HepG2 (cell line): Measurements from ENCODE around the gene PIGV. TPM values are rescaled to one million over a fixed set of nuclear protein-coding genes. Genes with fewer than 3 reads are reported as not detected.

ENCODE experiments used
- ATF1 ChIP-seq: IDR thresholded peaks from 2 replicates; pipeline ENCODE4 v1.6.1; 2016; ENCODE audit warnings: mild to moderate bottlenecking, control low read depth
- BRD4 ChIP-seq: sonication (generic); formaldehyde crosslinking; IDR thresholded peaks from 2 replicates; pipeline ENCODE4 v1.4.0; 2020; ENCODE audit warnings: missing genetic modification reagents
- CHD4 ChIP-seq: fragments of 200-600 bp; sonication (generic); IDR thresholded peaks from 2 replicates; pipeline ENCODE4 v1.7.0; 2017; ENCODE audit warnings: mild to moderate bottlenecking, low read length, borderline replicate concordance
- ELF1 ChIP-seq: sonication (generic); formaldehyde crosslinking; IDR thresholded peaks from 2 replicates; pipeline ENCODE4 v1.4.0; 2020; ENCODE audit warnings: missing genetic modification reagents
- ELF4 ChIP-seq: sonication (generic); formaldehyde crosslinking; IDR thresholded peaks from 2 replicates; pipeline ENCODE4 v1.5.0; 2020; ENCODE audit warnings: missing genetic modification reagents, mild to moderate bottlenecking, moderate library complexity, borderline replicate concordance
- FOXM1 ChIP-seq: sonication (generic); formaldehyde crosslinking; IDR thresholded peaks from 2 replicates; pipeline ENCODE4 v1.5.0; 2020; ENCODE audit warnings: missing genetic modification reagents
- KLF16 ChIP-seq, 2 experiments: sonication (generic) in 1 of 2; formaldehyde crosslinking in 1 of 2; IDR thresholded peaks; 2 replicates each; pipeline versions ENCODE4 v1.6.1 to v1.8.0; 2016 to 2023; ENCODE audit warnings: missing genetic modification reagents in 2 of 2, missing compliant biosample characterization in 1 of 2
- MAZ ChIP-seq, 2 experiments: sonication (generic) in 1 of 2; formaldehyde crosslinking in 1 of 2; IDR thresholded peaks; 2 replicates each; pipeline versions ENCODE4 v1.5.0 to v1.6.1; 2012 to 2020; ENCODE audit warnings: low read depth in 2 of 2, mild to moderate bottlenecking in 2 of 2, borderline replicate concordance in 1 of 2, improper control_type of control experiment in 1 of 2, low read length in 1 of 2, missing genetic modification reagents in 1 of 2, moderate library complexity in 1 of 2
- MYNN ChIP-seq: sonication (generic); formaldehyde crosslinking; IDR thresholded peaks from 2 replicates; pipeline ENCODE4 v1.4.0; 2020; ENCODE audit warnings: mild to moderate bottlenecking, low read depth, missing genetic modification reagents
- NBN ChIP-seq: fragments of 450-650 bp; conservative IDR thresholded peaks from 2 replicates; pipeline ENCODE4 v1.6.1; 2017
- RFXAP ChIP-seq: sonication (generic); formaldehyde crosslinking; IDR thresholded peaks from 2 replicates; pipeline ENCODE4 v1.4.0; 2020; ENCODE audit warnings: missing genetic modification reagents, borderline replicate concordance
- SKI ChIP-seq: fragments of 450-650 bp; IDR thresholded peaks from one replicate; pipeline ENCODE4 v1.6.1; 2018; ENCODE audit warnings: mild to moderate bottlenecking; ENCODE audit not compliant: partially characterized antibody
- SOX5 ChIP-seq: IDR thresholded peaks from 2 replicates; pipeline ENCODE4 v1.6.1; 2016; ENCODE audit warnings: borderline replicate concordance
- STAT5B ChIP-seq: sonication (generic); formaldehyde crosslinking; IDR thresholded peaks from 2 replicates; pipeline ENCODE4 v1.4.0; 2020; ENCODE audit warnings: missing genetic modification reagents
- ZC3H4 ChIP-seq: sonication (generic); formaldehyde crosslinking; IDR thresholded peaks from 2 replicates; pipeline ENCODE4 v1.4.0; 2020; ENCODE audit warnings: missing genetic modification reagents, borderline replicate concordance
- ZKSCAN8 ChIP-seq: IDR thresholded peaks from 2 replicates; pipeline ENCODE4 v1.6.1; 2016; ENCODE audit warnings: borderline replicate concordance, missing genetic modification reagents, missing compliant biosample characterization
- ZNF510 ChIP-seq: sonication (generic); formaldehyde crosslinking; IDR thresholded peaks from 2 replicates; pipeline ENCODE4 v1.4.0; 2020; ENCODE audit warnings: low read depth, mild to moderate bottlenecking, missing genetic modification reagents
- ZNF563 ChIP-seq: sonication (generic); formaldehyde crosslinking; IDR thresholded peaks from 2 replicates; pipeline ENCODE4 v1.8.0; 2022; ENCODE audit warnings: mild to moderate bottlenecking, moderate library complexity, missing genetic modification reagents
- ZNF616 ChIP-seq: sonication (generic); formaldehyde crosslinking; IDR thresholded peaks from 2 replicates; pipeline ENCODE4 v1.5.0; 2020; ENCODE audit warnings: low read depth, mild to moderate bottlenecking, missing genetic modification reagents
- ZSCAN22 ChIP-seq: sonication (generic); formaldehyde crosslinking; IDR thresholded peaks from 2 replicates; pipeline ENCODE4 v1.4.0; 2020; ENCODE audit warnings: mild to moderate bottlenecking, missing genetic modification reagents
- polyA plus RNA-seq, 8 experiments: library from polyadenylated mRNA; depleted of rRNA in 3 of 8; stranded (reverse) in 7 of 8; unstranded in 1 of 8; fragments of >200 nt; fragmentation: Illumina TruSeq in 4 of 8; extraction: Trizol in 4 of 8; gene quantifications; 2 replicates each; pipeline versions ENCODE4 v1.2.1 to v1.2.3, GENCODE V29; 2011 to 2016; ENCODE audit warnings: low read depth in 4 of 8, missing spikeins in 1 of 8, mixed read lengths in 1 of 8; ENCODE audit not compliant: insufficient read depth in 1 of 8
- total RNA-seq, 5 experiments: library from RNA; depleted of rRNA; stranded (reverse); fragments of >200 nt; fragmentation: Illumina TruSeq; extraction: Trizol; gene quantifications; 2 replicates each; pipeline ENCODE4 v1.2.3, GENCODE V29; 2016; ENCODE audit warnings: low read depth in 1 of 5
- TF ChIP-seq, protein P1 (sequence below): sonication (generic); formaldehyde crosslinking; IDR thresholded peaks from 2 replicates; pipeline ENCODE4 v1.5.0; 2020; ENCODE audit warnings: mild to moderate bottlenecking, missing genetic modification reagents, borderline replicate concordance
- TF ChIP-seq, protein P2 (sequence below): IDR thresholded peaks from 2 replicates; pipeline ENCODE4 v1.6.1; 2016; ENCODE audit warnings: low read depth, borderline replicate concordance
- TF ChIP-seq, protein P3 (sequence below): IDR thresholded peaks from 2 replicates; pipeline ENCODE4 v1.6.1; 2018; ENCODE audit warnings: missing genetic modification reagents, mild to moderate bottlenecking, missing compliant biosample characterization
- TF ChIP-seq, protein P4 (sequence below): sonication (generic); formaldehyde crosslinking; IDR thresholded peaks from 2 replicates; pipeline ENCODE4 v1.5.0; 2020; ENCODE audit warnings: missing genetic modification reagents
- TF ChIP-seq, protein P5 (sequence below): sonication (generic); formaldehyde crosslinking; IDR thresholded peaks from 2 replicates; pipeline ENCODE4 v1.4.0; 2020; ENCODE audit warnings: missing genetic modification reagents; ENCODE audit errors: not compliant biosample characterization

PIGV gene
- total and polyA plus RNA-seq, 2 of the 13 experiments (the other 11 are each of a cell fraction or from before 2014, with no cell fraction given), result 13.5 to 22.7 TPM

DNA sequence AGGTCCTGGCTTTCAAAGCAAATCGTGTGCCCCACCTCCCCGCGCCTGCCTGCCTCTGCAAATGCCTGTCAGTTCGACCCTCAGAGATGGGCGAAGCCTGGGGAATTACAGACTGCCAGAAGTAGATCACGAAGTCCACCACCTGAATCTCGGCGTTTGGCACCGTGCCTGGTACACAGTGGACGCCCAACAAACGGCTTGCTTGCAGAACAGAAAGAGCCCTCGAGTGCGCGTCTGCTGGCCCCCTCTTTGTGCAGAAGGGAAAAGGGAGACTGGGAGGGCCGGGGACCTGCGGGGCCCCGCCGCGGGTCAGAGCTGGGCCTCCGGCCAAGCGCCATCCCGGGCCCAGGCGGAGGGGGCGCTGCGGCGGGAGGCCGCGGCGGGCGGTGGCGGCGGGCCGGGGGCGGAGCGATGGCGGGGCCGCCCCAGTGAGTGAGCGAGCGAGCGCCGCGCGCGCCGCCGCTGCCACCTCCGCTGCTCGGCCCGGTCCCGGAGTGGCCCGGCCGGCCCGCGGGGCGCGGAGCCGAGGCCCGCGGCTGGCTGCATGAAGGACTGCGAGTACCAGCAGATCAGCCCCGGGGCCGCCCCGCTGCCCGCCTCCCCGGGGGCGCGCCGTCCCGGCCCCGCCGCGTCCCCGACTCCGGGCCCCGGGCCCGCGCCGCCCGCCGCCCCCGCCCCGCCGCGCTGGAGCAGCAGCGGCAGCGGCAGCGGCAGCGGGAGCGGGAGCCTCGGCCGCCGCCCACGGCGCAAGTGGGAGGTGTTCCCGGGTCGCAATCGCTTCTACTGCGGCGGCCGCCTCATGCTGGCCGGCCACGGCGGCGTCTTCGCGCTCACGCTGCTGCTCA, 38.7 kb downstream of the PIGV start, which contains the start of gene ZDHHC18 (continued):
- TF ChIP-seq, protein P1, sequence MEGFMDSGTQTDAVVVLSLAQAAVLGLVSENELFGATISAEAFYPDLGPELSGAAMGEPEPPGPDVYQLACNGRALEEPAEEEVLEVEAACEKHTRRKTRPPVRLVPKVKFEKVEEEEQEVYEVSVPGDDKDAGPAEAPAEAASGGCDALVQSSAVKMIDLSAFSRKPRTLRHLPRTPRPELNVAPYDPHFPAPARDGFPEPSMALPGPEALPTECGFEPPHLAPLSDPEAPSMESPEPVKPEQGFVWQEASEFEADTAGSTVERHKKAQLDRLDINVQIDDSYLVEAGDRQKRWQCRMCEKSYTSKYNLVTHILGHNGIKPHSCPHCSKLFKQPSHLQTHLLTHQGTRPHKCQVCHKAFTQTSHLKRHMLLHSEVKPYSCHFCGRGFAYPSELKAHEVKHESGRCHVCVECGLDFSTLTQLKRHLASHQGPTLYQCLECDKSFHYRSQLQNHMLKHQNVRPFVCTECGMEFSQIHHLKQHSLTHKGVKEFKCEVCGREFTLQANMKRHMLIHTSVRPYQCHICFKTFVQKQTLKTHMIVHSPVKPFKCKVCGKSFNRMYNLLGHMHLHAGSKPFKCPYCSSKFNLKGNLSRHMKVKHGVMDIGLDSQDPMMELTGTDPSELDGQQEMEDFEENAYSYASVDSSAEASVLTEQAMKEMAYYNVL (CRISPR knock-in tag), result no peak
- TF ChIP-seq CHD4 (no peak), ZNF510 (CRISPR knock-in tag) (no peak), FOXM1 (CRISPR knock-in tag) (no peak), MAZ (IDR thresholded peaks at IDR 0.05; ENCODE audit: borderline replicate concordance, low read depth, low read length) (0 out of 2 replicates have a peak, but pooled peaks have one; percentile 25), MAZ (CRISPR knock-in tag; IDR thresholded peaks at IDR 0.05; ENCODE audit: low read depth) (no peak), KLF16 (CRISPR knock-in tag; IDR thresholded peaks at IDR 0.05) (no peak), SKI (peak; percentile 27), ZC3H4 (no peak), MYNN (CRISPR knock-in tag) (no peak), RFXAP (CRISPR knock-in tag) (0 out of 2 replicates have a peak, but pooled peaks have one; percentile 23), BRD4 (0 out of 2 replicates have a peak, but pooled peaks have one; percentile 23), ZNF616 (CRISPR knock-in tag) (no peak), ZKSCAN8 (CRISPR knock-in tag) (no peak), SOX5 (CRISPR knock-in tag) (0 out of 2 replicates have a peak, but pooled peaks have one; percentile 11), STAT5B (CRISPR knock-in tag) (no peak), ELF1 (CRISPR knock-in tag) (no peak), ZSCAN22 (CRISPR knock-in tag) (no peak), ELF4 (CRISPR knock-in tag) (no peak), ZNF563 (CRISPR knock-in tag) (no peak), NBN (no peak), ATF1 (CRISPR knock-in tag) (no peak)
- TF ChIP-seq, protein P2, sequence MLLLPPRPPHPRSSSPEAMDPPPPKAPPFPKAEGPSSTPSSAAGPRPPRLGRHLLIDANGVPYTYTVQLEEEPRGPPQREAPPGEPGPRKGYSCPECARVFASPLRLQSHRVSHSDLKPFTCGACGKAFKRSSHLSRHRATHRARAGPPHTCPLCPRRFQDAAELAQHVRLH (CRISPR knock-in tag), result no peak
- TF ChIP-seq, protein P3, sequence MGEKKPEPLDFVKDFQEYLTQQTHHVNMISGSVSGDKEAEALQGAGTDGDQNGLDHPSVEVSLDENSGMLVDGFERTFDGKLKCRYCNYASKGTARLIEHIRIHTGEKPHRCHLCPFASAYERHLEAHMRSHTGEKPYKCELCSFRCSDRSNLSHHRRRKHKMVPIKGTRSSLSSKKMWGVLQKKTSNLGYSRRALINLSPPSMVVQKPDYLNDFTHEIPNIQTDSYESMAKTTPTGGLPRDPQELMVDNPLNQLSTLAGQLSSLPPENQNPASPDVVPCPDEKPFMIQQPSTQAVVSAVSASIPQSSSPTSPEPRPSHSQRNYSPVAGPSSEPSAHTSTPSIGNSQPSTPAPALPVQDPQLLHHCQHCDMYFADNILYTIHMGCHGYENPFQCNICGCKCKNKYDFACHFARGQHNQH (CRISPR knock-in tag), result 0 out of 2 replicates have a peak, but pooled peaks have one; percentile 32
- TF ChIP-seq, protein P4, sequence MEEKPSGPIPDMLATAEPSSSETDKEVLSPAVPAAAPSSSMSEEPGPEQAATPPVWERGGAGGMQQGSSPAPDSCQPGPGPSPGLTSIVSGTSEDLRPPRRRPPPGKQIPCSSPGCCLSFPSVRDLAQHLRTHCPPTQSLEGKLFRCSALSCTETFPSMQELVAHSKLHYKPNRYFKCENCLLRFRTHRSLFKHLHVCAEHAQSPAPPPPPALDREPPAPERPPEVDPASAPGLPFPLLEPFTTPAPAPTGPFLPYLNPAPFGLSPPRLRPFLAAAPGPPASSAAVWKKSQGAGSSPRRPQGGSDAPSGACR (CRISPR knock-in tag), result no peak
- TF ChIP-seq, protein P5, sequence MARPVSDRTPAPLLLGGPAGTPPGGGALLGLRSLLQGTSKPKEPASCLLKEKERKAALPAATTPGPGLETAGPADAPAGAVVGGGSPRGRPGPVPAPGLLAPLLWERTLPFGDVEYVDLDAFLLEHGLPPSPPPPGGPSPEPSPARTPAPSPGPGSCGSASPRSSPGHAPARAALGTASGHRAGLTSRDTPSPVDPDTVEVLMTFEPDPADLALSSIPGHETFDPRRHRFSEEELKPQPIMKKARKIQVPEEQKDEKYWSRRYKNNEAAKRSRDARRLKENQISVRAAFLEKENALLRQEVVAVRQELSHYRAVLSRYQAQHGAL (CRISPR knock-in tag), result no peak
